Prostate gland (tissue), 2 donors: ENCODE results near the gene PWP1.

Source experiments
- CTCF ChIP-seq, 4 experiments: fragments of 200-600 bp in 2 of 4; fragments of 450-650 bp in 2 of 4; sonication (generic) in 2 of 4; IDR thresholded peaks; 1 replicate in 3 of 4; 2 replicates in 1 of 4; pipeline ENCODE4 v1.5.1; 2016 to 2019; ENCODE audit warnings: antibody characterized with exemption in 4 of 4, mild to moderate bottlenecking in 2 of 4, moderate library complexity in 2 of 4
- POLR2A ChIP-seq: fragments of 450-650 bp; IDR thresholded peaks from one replicate; pipeline ENCODE4 v1.6.1; 2016; ENCODE audit warnings: antibody characterized with exemption, mild to moderate bottlenecking
- POLR2AphosphoS5 ChIP-seq: sonication (generic); formaldehyde crosslinking; IDR thresholded peaks from one replicate; pipeline ENCODE4 v1.6.1; 2017; ENCODE audit warnings: antibody characterized with exemption

- TF ChIP-seq CTCF (IDR thresholded peaks at IDR 0.05): no peak
- TF ChIP-seq POLR2A: no peak
- TF ChIP-seq POLR2AphosphoS5: no peak
Measured at GRCh38 chr12:107668320-107669098, 17.1 kb upstream of the PWP1 start.
